Retinal pigment epithelial cell (primary cell): Measurements from ENCODE around the gene ESRP2.
A peak's percentile ranks its signal among the peaks of the same experiment; 100 is the strongest.

Experiments used
- DNase-seq: peaks from one replicate; pipeline ENCODE4 v3.0.0-alpha.2; 2010; ENCODE audit warnings: low read depth
- H3K4me3 ChIP-seq: 2 replicates; pipeline ENCODE4 v1.5.1; 2011; ENCODE audit warnings: mild to moderate bottlenecking, low read length, control low read depth, moderate library complexity
- TF ChIP-seq, protein P1 (sequence below): conservative IDR thresholded peaks from 2 replicates; pipeline ENCODE4 v1.5.1; 2011; ENCODE audit warnings: low read depth, low read length, control low read depth, inconsistent platforms

ESRP2 gene

DNA sequence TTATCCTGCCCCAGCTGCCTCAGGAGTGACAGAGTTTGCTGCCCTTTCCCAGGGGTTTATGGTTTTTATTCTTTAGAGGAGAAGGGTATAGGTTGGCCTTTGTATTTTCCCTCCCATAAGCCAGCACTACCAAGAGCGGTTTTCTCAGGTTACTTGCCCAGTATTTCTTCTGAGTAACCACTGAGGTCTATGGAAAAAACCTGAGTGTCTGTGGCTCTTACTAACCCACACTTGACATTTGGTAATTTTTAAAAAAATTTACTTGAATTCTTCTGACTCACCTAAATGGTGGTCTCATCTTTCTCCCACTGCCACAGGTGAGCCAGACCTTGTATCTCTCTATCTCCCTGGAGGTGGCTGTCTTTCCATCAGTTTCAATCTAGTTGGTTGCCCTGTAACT, 34.4 kb upstream of the ESRP2 start:
- peak overlapping the region; percentile 96 for H3K4me3 ChIP-seq
- TF ChIP-seq, protein P1, sequence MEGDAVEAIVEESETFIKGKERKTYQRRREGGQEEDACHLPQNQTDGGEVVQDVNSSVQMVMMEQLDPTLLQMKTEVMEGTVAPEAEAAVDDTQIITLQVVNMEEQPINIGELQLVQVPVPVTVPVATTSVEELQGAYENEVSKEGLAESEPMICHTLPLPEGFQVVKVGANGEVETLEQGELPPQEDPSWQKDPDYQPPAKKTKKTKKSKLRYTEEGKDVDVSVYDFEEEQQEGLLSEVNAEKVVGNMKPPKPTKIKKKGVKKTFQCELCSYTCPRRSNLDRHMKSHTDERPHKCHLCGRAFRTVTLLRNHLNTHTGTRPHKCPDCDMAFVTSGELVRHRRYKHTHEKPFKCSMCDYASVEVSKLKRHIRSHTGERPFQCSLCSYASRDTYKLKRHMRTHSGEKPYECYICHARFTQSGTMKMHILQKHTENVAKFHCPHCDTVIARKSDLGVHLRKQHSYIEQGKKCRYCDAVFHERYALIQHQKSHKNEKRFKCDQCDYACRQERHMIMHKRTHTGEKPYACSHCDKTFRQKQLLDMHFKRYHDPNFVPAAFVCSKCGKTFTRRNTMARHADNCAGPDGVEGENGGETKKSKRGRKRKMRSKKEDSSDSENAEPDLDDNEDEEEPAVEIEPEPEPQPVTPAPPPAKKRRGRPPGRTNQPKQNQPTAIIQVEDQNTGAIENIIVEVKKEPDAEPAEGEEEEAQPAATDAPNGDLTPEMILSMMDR: no peak

DNA sequence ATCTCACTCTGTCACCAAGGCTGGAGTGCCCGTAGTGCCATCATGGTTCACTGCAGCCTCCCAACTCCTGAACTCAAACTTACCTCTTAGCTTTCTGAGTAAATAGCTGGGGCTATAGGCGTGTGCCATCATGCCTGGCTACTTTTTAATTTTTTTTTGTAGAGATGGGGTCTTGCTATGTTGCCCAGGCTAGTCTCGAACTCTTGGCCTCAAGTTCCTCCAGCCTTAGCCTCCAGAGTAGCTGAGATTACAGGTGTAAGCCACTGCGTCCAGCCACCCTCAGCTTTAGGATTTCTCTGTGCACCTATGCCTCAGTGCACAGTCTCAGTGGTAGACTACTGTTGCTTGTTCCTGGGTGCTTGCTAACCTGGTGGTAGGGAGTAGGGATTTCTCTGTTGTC, 33.9 kb upstream of the ESRP2 start:
- TF ChIP-seq, protein P1: no peak
- H3K4me3 ChIP-seq: peak overlapping the region; percentile 96
- DNase-seq: no peak

More for the DNA sequence above, 34.4 kb upstream of the ESRP2 start:
- no peak for DNase-seq

DNA sequence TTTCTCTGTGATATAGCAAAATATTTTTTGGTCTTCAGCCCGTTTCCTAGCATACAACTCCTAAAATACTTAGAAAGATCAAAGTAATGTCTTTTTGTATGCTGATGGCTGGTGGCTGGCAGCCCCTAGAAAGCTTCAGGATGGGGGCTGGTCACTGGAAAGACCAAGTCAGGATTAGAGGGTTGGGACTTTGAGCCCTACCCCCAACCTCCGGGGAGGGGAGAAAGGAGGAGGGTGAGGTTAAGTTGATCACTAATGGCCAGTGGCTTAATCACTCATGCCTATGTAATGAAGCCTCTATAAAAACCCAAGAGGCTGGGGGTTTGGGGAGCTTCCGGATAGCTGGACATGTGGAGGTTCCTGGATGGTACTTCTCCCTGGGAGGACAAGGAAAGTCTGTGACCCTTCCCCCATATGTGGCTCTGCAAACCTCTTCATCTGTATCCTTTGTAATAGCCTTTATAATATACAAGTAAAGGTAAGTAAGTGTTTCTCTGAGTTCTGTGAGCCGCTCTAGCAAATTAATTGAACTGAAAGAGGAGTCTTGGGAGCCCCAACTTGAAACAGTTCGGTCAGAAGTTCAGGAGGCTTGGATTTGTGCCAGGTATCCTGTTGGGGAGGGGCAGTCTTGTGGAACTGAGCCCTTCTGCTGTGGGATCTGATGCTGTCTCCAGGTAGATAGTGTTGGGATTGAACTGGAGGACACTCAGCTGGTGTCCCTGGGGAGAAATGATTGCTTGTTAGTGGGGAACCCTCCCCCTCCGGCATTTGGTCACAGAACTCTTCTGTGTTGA, 31.9 kb upstream of the ESRP2 start:
- peak; percentile 62 for DNase-seq
- H3K4me3 ChIP-seq: peak overlapping the region; percentile 96
- TF ChIP-seq, protein P1: no peak

DNA sequence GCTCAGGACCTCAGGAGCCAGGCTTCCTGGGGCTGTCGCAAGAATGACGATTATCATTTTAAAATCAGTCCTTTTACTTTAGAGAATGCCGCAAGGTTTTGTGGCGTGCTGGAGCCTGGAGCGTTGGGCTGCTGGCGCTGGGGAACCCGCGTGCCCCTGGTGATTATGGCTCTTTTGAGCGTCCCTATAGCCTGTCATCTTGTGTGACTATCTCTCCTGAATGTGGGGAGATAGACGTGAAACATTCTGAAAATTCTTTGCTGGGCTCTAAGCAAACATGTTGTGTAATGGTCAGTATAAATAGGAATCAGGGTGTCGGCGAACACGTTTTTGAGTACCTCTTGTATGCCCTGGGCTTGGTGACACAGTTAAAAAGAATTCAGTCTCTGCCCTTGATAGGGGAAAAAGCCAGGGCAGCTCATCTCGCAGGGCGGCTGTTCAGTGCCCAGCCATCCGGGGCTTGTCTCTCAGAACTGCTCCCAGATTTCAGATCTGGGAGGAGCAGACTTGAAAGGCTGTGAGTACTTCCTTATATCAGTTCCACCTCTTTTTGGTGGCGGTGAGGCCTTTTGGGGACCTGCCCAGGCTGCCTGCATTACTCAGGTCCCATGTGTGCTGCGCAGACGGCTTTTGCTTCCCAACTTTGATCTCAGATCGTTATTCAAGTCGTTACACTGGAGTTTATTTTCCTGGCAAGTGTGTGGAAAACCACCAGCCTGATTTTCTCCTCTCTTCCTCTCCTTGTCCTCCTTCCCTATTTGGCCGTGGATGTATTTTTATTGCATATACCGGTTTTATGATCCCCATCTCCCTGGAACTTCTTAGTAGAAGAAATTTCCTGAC, 29.4 kb upstream of the ESRP2 start:
- TF ChIP-seq, protein P1: no peak
- DNase-seq: no peak
- peak overlapping the region; percentile 96 for H3K4me3 ChIP-seq

DNA sequence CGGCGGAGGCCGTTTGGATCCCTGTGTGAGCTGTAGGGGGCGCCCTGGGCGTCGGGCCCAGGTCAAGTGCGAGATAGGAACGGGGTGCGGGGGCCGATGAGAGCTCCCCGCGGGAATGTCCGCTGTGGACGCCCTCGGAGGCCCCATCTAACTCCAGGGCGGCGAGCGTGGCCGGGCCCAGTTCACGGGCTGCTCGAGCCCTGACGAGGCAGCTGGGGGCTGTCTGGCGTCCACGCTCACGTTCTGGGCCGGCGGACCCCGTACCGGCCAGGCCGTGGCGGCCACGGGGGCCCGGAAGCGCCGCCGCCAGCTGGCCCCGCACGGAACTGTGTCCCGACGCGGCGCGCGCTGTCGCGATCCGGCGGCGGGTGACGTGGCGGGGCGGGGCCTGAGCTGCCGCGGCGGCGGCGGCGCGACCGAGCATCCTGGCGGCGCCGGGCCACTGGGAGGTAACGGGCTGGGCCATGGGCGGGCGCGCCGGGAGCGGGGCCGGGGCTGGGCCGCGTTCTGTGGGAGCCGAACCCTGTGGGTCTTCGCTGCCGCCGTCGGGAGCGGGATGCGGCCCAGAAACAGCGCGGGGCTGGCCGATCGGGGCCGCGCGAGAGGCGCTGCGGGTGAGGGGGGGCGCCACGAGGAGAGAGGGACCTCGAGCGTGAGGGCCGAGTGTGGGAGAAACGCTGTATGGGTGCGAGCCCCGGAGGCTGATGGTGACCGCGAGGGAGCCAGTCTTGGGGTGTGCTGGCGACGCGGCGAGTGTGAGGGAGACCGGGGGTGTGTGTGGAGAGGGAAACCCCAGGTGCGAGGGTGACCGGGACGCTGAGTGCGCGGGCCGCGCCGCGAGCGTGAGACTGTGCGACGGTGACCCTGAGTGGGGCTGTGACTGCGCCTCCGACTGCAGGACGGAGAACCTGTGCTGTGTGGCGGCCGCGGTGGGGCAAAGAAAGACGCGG, 28.5 kb upstream of the ESRP2 start, which contains the start of gene SLC7A6:
TSS of gene SLC7A6 (plus strand) at position 399 of the 950 bp plus-strand sequence. CDS start 10,201 bp downstream, outside the sequence.
- TF ChIP-seq, protein P1: peak; percentile 74

DNA sequence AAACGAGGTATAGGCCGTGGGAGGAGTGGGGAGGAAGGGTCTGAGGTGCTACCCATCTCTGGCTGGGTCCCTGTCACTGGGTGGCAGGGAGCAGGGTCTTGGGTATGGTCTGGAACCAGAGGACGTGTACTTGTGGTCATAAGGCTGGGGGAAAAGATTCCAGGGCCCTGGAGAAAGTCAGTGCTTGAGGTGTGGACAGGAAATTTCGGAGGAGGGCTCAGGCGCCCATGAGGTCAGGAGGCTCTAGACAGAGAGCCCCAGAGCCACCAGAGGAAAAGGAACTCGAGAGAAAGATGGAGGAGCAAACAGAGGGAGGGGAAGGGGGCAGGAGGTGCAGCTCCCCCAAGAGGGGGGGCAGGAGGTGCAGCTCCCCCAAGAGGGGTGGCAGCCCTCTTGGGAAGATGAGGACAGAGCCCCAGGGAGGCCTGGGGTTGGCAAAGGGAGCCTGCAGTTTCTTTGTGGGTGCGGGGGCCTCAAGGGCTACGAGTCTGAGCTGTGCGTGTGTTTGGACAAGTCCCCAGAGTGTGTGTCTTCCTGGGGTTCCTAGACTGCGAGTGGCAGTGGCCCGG, 27.7 kb upstream of the ESRP2 start:
- peak overlapping the region; percentile 48 for H3K4me3 ChIP-seq
- no peak for DNase-seq
- TF ChIP-seq, protein P1: no peak

More for the DNA sequence above, 28.5 kb upstream of the ESRP2 start, which contains the start of gene SLC7A6:
- DNase-seq: no peak
- peak within 1 kb of the TSS; percentile 96 for H3K4me3 ChIP-seq
